GM12865 (cell line): ENCODE data around the gene THAP7.
"Not testable (repeated sequence)": the region's sequence is repeated elsewhere in the genome, so short reads cannot be mapped to it uniquely, and the experiment has no call there.

ENCODE experiments used
- DNase-seq: peaks from one replicate; pipeline ENCODE4 v3.0.0; 2010; ENCODE audit warnings: low read depth
- H3K4me3 ChIP-seq: 2 replicates; pipeline ENCODE4 v1.5.1; 2011; ENCODE audit warnings: mild to moderate bottlenecking, low read depth, low read length, control low read depth
- CTCF ChIP-seq: IDR thresholded peaks from 2 replicates; pipeline ENCODE4 v1.5.1; 2011; ENCODE audit warnings: low read length, control low read depth, low read depth, inconsistent platforms; ENCODE audit not compliant: insufficient read depth; ENCODE audit errors: missing control alignments

Gene THAP7

GRCh38 chr22:20974336-20974955 lies 27.5 kb downstream of the THAP7 start:
- TF ChIP-seq CTCF: no peak
- H3K4me3 ChIP-seq: no peak overlapping the region

GRCh38 chr22:20973634-20974286 lies 28.2 kb downstream of the THAP7 start:
- no peak for DNase-seq
- TF ChIP-seq CTCF: no peak
- no peak overlapping the region for H3K4me3 ChIP-seq

More at GRCh38 chr22:20974336-20974955, 27.5 kb downstream of the THAP7 start:
- DNase-seq: no peak

GRCh38 chr22:20972933-20973577 lies 28.9 kb downstream of the THAP7 start:
- DNase-seq: no peak
- TF ChIP-seq CTCF: no peak
- H3K4me3 ChIP-seq: no peak overlapping the region

- not testable (repeated sequence) for H3K4me3 ChIP-seq, DNase-seq
Observed at GRCh38 chr22:20972014-20972694, 29.8 kb downstream of the THAP7 start.

- TF ChIP-seq CTCF: no peak
- no peak for DNase-seq
- no peak overlapping the region for H3K4me3 ChIP-seq
Observed at GRCh38 chr22:20970939-20971657, 30.8 kb downstream of the THAP7 start.

GRCh38 chr22:20968281-20968977 lies 33.5 kb downstream of the THAP7 start:
- TF ChIP-seq CTCF: no peak
- no peak overlapping the region for H3K4me3 ChIP-seq
- no peak for DNase-seq
